Measurements from ENCODE around the gene FRMD4A.

The FRMD4A gene

DNA sequence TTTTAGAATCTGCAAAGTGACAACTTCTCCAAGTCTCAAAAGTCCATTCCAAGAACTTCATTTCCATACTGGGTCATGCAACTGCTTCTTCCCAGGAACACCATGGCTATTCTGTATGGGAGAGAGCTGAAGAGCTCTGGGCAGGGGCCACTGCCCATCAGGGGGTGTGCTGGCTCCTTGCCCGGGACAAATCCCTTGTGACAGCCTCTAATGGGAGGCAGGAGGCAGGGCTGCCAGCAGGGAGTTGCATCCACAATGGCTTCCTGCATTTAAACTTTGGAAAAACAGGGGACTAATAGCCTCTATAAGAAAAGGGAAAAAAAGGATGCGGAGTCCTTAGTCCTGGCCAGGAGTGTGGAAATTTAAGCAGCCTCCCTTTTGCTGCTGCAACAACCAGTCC, 18.4 kb upstream of the FRMD4A start:
- CTCF ChIA-PET = no interaction called here
- TF ChIP-seq, protein P1, sequence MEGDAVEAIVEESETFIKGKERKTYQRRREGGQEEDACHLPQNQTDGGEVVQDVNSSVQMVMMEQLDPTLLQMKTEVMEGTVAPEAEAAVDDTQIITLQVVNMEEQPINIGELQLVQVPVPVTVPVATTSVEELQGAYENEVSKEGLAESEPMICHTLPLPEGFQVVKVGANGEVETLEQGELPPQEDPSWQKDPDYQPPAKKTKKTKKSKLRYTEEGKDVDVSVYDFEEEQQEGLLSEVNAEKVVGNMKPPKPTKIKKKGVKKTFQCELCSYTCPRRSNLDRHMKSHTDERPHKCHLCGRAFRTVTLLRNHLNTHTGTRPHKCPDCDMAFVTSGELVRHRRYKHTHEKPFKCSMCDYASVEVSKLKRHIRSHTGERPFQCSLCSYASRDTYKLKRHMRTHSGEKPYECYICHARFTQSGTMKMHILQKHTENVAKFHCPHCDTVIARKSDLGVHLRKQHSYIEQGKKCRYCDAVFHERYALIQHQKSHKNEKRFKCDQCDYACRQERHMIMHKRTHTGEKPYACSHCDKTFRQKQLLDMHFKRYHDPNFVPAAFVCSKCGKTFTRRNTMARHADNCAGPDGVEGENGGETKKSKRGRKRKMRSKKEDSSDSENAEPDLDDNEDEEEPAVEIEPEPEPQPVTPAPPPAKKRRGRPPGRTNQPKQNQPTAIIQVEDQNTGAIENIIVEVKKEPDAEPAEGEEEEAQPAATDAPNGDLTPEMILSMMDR (IDR thresholded peaks at IDR 0.05; ENCODE audit: control extremely low read depth, extremely low read depth, low read depth, missing control alignments) = no peak
- POLR2A ChIA-PET = no interaction called here
- DNase-seq (ENCODE audit: extremely low spot score) = no peak

DNA sequence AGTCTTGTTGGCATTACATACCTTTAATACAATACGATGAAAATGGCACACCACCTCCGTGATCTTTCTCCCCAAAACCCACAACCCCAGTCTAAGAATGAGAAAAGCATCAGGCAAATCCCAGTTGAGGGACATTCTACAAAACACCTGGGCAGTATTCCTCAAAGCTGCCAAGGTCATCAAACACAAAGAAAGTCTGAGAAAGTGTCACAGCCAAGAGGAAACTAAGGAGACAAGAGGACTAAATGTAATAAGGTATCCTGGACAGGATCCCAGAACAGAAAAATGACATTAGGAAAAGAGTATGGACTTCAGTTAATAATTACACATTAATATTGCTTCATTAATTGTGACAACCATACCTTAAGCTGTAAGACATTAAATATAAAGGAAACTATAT, 14.5 kb upstream of the FRMD4A start:
- TF ChIP-seq, protein P1 (IDR thresholded peaks at IDR 0.05; ENCODE audit: control extremely low read depth, extremely low read depth, low read depth, missing control alignments) = no peak
- no peak for DNase-seq (ENCODE audit: extremely low spot score)
- ChIA-PET POLR2A (no interaction called here), CTCF (interaction anchor here (1.0 to 1.1 kb wide), 2 partner anchors 12 to 18 kb away, joined by 3 read pairs; no protein-coding TSS in a partner anchor)

DNA sequence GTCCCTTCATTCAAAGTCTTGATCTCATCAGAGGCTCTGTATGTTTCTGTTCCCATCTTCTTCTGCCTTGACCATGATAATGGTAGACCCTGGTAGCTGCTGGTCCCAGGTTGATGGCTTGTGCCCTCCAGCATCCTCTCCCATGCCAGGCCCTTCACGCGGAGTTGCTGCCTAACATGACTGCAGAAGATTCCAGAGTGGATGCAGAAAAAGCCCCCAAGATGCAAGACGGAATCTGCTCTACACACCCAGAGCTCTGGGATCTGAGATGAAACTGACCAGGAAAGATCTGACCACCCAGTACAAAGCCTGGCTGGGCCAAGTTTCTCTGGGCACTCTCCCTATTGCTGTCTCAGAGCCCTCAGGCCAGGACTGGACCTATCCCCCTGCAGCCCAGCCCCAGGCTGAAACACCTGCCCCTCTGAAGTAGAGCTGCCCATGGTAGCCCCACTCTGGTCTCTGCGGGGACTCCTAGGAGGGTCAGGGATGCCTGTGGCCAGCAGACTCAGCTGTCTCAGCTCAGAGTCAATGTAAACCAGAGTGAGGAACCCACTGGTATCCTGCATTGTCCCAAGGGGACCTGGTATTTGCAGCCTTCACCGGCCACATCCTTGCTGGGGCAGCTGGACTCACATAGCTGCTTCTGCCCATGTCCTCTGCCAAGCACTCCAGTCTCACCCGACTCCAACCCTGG, 9.5 kb upstream of the FRMD4A start:
- no peak for DNase-seq (ENCODE audit: extremely low spot score)
- CTCF ChIA-PET = interaction anchor here (1.1 to 1.4 kb wide), 3 partner anchors 10 to 143 kb away, joined by 4 to 7 read pairs (median 4); partner anchors contain the start of gene FRMD4A
- TF ChIP-seq, protein P1 (IDR thresholded peaks at IDR 0.05; ENCODE audit: control extremely low read depth, extremely low read depth, low read depth, missing control alignments) = no peak
- POLR2A ChIA-PET = interaction anchor here (0.6 kb wide), 1 partner anchor 9 kb away, joined by 4 read pairs; no protein-coding TSS in a partner anchor

DNA sequence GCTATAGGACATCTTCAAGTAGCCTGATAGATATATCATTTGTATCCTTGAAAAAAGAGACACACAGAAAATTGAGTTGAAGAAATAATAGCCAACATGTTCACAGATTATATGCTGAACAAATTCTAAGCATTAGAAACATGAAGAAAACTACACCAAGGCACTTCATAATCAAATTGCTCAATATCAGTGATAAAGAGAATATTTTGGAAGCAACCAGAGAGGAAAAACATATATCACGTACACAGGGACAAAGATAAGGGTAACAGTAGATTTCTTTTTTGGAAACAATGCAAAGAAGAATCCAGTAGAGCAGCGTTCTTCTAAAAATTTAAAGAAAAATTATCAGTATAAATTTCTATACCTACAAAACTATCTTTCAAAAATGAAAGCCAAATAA, 6.0 kb upstream of the FRMD4A start:
- ChIA-PET CTCF (no interaction called here), POLR2A (no interaction called here)
- no peak for DNase-seq (ENCODE audit: extremely low spot score)
- TF ChIP-seq, protein P1 (IDR thresholded peaks at IDR 0.05; ENCODE audit: control extremely low read depth, extremely low read depth, low read depth, missing control alignments) = no peak

DNA sequence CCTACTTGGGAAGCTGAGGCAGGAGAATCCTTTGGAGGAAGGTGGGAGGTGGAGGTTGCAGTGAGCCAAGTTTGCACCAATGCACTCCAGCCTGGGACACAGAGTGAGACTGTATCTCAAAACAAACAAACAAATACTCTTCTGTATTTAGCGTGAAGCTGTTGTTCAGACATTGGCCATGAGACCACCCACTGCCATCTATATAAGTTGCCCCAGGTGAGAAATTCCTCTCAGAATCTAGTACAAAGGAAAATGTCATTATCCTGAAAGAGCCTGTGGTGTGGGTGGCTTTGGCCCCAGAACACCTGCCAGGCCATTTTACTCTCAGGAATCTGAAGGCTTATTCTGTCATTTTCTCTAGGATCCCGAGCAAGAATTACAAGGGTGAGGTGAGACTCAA, 4.0 kb upstream of the FRMD4A start:
- TF ChIP-seq, protein P1 (IDR thresholded peaks at IDR 0.05; ENCODE audit: control extremely low read depth, extremely low read depth, low read depth, missing control alignments) = no peak
- ChIA-PET POLR2A (no interaction called here), CTCF (interaction anchor here (1.2 to 1.3 kb wide), 2 partner anchors 11 to 24 kb away, joined by 3 to 5 read pairs; no protein-coding TSS in a partner anchor)
- DNase-seq (ENCODE audit: extremely low spot score) = no peak

DNA sequence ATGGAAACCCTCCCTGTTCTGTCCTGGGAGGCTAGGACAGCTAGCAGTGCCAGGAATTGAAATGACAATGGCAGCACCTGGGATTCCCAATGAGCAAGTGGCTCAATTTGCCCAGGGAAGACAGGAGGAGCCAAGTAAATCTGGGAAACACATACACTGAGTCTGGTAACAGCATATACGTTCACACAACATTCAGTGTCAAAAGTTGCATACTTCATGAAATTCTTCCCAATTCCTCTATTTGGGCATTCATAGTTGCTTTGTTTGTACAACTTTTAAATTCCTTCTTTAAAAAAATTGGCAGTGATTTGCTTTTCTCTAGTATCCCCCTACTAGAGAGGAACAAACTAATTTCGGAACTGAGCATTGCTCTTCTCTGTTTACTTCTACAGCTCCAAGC, 2.9 kb upstream of the FRMD4A start:
- ChIA-PET POLR2A (no interaction called here), CTCF (interaction anchor here (0.6 to 1.3 kb wide), 2 partner anchors 10 to 12 kb away, joined by 3 to 5 read pairs; no protein-coding TSS in a partner anchor)
- no peak for DNase-seq (ENCODE audit: extremely low spot score)
- TF ChIP-seq, protein P1 (IDR thresholded peaks at IDR 0.05; ENCODE audit: control extremely low read depth, extremely low read depth, low read depth, missing control alignments) = no peak
